ENCODE measurements around the gene CPZ. TPM values are rescaled to one million over a fixed set of nuclear protein-coding genes. Genes with fewer than 3 reads are reported as not detected.

CPZ gene
- total RNA-seq, 1 donor from 2014 or later = 0.67 TPM

DNA sequence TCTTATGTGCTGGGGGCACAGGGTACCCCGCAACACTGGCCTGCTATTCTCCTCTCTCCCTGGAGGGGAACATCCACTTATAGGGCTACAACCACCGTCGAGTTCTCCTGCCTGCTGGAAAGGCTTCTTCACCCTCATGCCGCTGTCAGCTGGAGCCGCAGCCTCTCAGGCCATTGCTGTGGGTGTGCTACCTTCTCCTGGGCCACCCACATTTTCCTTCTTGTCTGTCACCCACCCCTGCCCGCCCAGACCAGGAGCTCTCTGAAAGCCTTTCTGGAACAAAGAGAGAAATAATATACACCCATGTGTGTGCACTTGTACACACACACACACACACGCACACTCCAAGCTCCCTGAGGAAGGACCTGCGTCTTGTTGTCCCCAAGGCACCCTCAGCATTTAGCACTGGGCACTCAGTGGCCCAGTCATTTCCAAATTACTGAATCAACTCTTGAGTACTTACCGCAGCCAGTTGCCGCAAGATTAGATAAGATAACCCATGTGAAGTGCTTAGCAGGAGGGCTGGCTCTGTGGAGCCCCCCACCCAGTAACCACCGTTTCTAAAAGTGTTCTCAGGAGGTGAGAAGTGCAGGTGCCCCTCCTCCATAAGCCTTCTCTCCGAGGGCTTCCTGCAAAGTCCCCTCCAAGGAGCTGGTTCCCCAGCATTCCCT, 50.2 kb downstream of the CPZ start:
- H3K27me3 ChIP-seq (ENCODE audit: control insufficient read depth, insufficient read depth, low read length) = peaks cover 27% of the 10 kb centered on the region
- H3K4me3 ChIP-seq (ENCODE audit: low read depth, low read length) = no peak overlapping the region
- H3K36me3 ChIP-seq (ENCODE audit: control insufficient read depth, insufficient read depth, low read length) = no peaks in the 10 kb centered on the region
- TF ChIP-seq, protein P1, sequence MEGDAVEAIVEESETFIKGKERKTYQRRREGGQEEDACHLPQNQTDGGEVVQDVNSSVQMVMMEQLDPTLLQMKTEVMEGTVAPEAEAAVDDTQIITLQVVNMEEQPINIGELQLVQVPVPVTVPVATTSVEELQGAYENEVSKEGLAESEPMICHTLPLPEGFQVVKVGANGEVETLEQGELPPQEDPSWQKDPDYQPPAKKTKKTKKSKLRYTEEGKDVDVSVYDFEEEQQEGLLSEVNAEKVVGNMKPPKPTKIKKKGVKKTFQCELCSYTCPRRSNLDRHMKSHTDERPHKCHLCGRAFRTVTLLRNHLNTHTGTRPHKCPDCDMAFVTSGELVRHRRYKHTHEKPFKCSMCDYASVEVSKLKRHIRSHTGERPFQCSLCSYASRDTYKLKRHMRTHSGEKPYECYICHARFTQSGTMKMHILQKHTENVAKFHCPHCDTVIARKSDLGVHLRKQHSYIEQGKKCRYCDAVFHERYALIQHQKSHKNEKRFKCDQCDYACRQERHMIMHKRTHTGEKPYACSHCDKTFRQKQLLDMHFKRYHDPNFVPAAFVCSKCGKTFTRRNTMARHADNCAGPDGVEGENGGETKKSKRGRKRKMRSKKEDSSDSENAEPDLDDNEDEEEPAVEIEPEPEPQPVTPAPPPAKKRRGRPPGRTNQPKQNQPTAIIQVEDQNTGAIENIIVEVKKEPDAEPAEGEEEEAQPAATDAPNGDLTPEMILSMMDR (IDR thresholded peaks at IDR 0.05; ENCODE audit: insufficient read depth, low read length, poor library complexity, severe bottlenecking) = no peak
- DNase-seq (ENCODE audit: low read depth) = no peak

DNA sequence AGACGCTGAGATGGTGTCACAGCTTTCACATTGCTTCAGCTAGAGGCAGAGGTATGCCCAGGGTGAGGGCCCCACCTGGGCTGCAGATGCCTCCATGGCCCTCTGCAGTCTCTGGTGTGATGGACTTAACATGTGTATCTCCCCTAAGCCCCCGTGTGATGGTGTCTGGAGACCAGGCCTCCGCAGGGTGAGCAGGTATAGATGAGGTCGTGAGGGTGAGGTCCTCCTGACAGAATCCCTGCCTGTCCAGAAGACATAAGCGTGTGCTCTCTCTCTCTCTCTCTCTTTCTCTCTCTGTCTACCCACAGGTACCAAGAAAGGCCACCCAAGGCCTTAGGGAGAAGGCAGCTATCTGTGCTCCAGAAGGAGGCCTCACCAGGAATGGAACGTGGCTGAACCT, 50.9 kb downstream of the CPZ start:
- H3K4me3 ChIP-seq (ENCODE audit: low read depth, low read length) = no peak overlapping the region
- H3K36me3 ChIP-seq (ENCODE audit: control insufficient read depth, insufficient read depth, low read length) = no peaks in the 10 kb centered on the region
- DNase-seq (ENCODE audit: low read depth) = no peak
- peaks cover 29% of the 10 kb centered on the region for H3K27me3 ChIP-seq (ENCODE audit: control insufficient read depth, insufficient read depth, low read length)
- TF ChIP-seq, protein P1 (IDR thresholded peaks at IDR 0.05; ENCODE audit: insufficient read depth, low read length, poor library complexity, severe bottlenecking) = no peak

DNA sequence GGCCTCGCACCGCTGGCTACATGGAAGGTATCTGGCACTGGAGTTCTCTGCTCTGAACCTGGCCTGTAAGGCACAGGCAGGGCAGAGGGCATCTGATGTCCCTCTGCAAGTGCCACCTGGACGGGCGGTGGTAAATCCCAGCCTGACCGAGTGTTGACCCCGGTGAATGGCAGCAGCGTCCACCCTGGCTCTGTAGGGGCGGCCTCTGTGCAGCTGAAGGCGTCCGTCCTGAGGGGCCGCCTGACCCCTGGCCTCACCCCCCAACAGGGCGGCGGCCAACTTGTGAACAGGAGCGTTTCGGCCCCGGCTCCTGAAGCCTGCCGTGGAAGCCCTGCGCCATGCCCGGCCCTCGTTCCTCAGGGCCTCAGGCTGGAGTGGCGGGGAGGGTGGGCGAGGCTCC, 51.4 kb downstream of the CPZ start:
- H3K4me3 ChIP-seq (ENCODE audit: low read depth, low read length) = no peak overlapping the region
- H3K27me3 ChIP-seq (ENCODE audit: control insufficient read depth, insufficient read depth, low read length) = peaks cover 33% of the 10 kb centered on the region
- H3K36me3 ChIP-seq (ENCODE audit: control insufficient read depth, insufficient read depth, low read length) = no peaks in the 10 kb centered on the region
- TF ChIP-seq, protein P1 (IDR thresholded peaks at IDR 0.05; ENCODE audit: insufficient read depth, low read length, poor library complexity, severe bottlenecking) = no peak
- DNase-seq (ENCODE audit: low read depth) = no peak

DNA sequence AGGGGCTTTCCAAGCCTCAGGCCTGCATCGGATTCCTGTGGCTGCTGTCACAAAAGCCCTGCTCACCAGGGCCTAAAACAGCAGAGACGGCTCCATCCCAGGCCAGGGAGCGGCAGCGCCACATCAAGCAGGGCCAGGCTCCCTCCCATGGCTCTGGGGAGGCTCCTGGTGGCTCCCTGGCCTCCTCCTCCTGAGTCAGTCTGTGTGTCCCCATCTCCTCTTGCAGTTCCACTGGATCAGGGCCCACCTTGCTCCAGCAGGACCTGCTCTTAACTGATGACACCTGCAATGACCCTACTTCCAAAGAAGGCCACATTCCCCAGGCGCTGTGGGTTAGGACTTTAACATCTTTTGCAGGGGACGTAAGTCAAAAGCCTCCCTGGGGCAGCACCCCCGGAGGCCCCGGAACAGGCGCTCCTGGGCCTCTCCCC, 51.9 kb downstream of the CPZ start:
- TF ChIP-seq, protein P1 (IDR thresholded peaks at IDR 0.05; ENCODE audit: insufficient read depth, low read length, poor library complexity, severe bottlenecking) = no peak
- no peak for DNase-seq (ENCODE audit: low read depth)
- H3K4me3 ChIP-seq (ENCODE audit: low read depth, low read length) = no peak overlapping the region

DNA sequence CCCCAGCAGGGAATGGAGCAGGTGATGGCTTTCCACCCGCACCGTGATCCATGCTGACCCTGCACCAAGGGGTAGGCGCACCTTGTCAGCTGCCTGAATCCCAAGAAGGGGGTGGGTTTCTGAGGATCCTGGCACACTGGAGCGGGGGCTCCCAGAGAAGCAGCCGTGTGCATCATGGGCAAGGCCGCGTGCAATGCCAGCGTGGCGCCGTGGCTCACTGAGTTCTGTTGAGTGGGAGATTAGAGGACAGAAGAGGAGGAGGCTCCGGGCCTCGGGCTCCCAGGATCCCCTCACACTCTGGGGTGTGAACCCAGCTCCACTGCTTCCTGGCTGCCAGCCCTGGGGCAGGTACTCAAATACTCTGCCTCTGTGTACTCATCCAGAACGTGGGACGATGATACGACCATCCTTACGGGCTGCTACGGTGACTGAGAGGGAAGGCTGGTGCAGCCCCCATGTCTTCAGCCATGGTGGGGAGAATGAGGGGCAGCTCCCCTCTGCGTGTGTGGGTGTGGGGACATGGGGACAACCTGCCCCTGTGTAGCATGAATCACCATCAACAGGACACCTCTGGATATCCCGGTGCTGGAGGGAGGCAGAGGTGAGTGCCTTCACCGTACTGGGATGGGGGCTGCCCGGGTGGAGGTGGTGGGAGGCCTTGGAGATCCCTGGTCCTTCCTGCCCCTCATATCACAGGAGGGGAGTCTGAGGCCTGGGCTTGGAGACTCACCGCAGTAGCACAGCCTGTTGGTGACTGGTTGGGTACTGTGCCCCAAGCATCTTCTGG, 52.6 kb downstream of the CPZ start:
- no peak overlapping the region for H3K4me3 ChIP-seq (ENCODE audit: low read depth, low read length)

More for the DNA sequence above, 51.9 kb downstream of the CPZ start:
- H3K36me3 ChIP-seq (ENCODE audit: control insufficient read depth, insufficient read depth, low read length) = no peaks in the 10 kb centered on the region
- peaks cover 34% of the 10 kb centered on the region for H3K27me3 ChIP-seq (ENCODE audit: control insufficient read depth, insufficient read depth, low read length)

More for the DNA sequence above, 52.6 kb downstream of the CPZ start:
- DNase-seq (ENCODE audit: low read depth) = no peak
- TF ChIP-seq, protein P1 (IDR thresholded peaks at IDR 0.05; ENCODE audit: insufficient read depth, low read length, poor library complexity, severe bottlenecking) = no peak
- peaks cover 34% of the 10 kb centered on the region for H3K27me3 ChIP-seq (ENCODE audit: control insufficient read depth, insufficient read depth, low read length)
- no peaks in the 10 kb centered on the region for H3K36me3 ChIP-seq (ENCODE audit: control insufficient read depth, insufficient read depth, low read length)
